Retinal pigment epithelial cell (primary cell): Measurements from ENCODE around the gene KXD1.
"Not testable (repeated sequence)": the region's sequence is repeated elsewhere in the genome, so short reads cannot be mapped to it uniquely, and the experiment has no call there.

Experiments
- DNase-seq: peaks from one replicate; pipeline ENCODE4 v3.0.0-alpha.2; 2010; ENCODE audit warnings: low read depth
- H3K4me3 ChIP-seq: 2 replicates; pipeline ENCODE4 v1.5.1; 2011; ENCODE audit warnings: mild to moderate bottlenecking, low read length, control low read depth, moderate library complexity
- CTCF ChIP-seq: conservative IDR thresholded peaks from 2 replicates; pipeline ENCODE4 v1.5.1; 2011; ENCODE audit warnings: low read depth, low read length, control low read depth, inconsistent platforms

KXD1 gene

GRCh38 chr19:18537431-18537830 lies 20.2 kb upstream of the KXD1 start:
- no peak for TF ChIP-seq CTCF
- DNase-seq: no peak
- H3K4me3 ChIP-seq: no peak overlapping the region

GRCh38 chr19:18538115-18538514 lies 19.6 kb upstream of the KXD1 start:
- DNase-seq: no peak
- H3K4me3 ChIP-seq: no peak overlapping the region
- TF ChIP-seq CTCF: no peak

- no peak for TF ChIP-seq CTCF
- no peak overlapping the region for H3K4me3 ChIP-seq
- no peak for DNase-seq
These were observed 18.3 kb upstream of the KXD1 start for GRCh38 chr19:18539372-18539771.

GRCh38 chr19:18540200-18540599 lies 17.5 kb upstream of the KXD1 start:
- H3K4me3 ChIP-seq, DNase-seq: not testable (repeated sequence)

GRCh38 chr19:18541258-18541991 lies 16.2 kb upstream of the KXD1 start:
- no peak for TF ChIP-seq CTCF
- H3K4me3 ChIP-seq: no peak overlapping the region
- DNase-seq: no peak

GRCh38 chr19:18541992-18542940 lies 15.4 kb upstream of the KXD1 start:
- no peak for DNase-seq
- peak overlapping the region; percentile 69 for H3K4me3 ChIP-seq
- TF ChIP-seq CTCF: no peak

- H3K4me3 ChIP-seq: peak within 1 kb of the TSS; percentile 69
- TF ChIP-seq CTCF: no peak
- peak; percentile 46 for DNase-seq
These were observed 14.5 kb upstream of the KXD1 start, which contains the start of gene FKBP8 for GRCh38 chr19:18542941-18543813. Gene FKBP8, minus strand, starts transcription at chr19:18543573. Its CDS starts 1,603 bp downstream, at chr19:18541970.
